Measurements from ENCODE around the gene CD55.

DNA sequence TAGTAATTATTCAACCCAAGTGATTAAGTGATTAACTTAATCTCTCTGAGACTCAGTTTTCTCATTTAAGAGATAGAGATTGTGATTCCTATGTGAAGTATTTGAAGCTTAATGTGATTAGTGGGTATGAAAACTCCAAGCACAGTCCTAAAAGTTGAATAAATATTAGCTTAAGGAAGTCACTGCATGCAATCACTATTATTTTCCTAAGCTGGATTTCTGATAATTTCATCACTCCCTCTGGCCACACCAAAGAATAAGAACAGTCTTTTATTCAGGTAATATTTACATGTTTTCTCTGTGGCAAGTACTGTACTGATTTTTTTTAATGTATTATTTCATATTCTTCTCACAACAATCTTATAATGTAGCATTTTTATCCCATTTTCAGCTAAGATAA, 31.1 kb downstream of the CD55 start:
- TF ChIP-seq, protein P1, sequence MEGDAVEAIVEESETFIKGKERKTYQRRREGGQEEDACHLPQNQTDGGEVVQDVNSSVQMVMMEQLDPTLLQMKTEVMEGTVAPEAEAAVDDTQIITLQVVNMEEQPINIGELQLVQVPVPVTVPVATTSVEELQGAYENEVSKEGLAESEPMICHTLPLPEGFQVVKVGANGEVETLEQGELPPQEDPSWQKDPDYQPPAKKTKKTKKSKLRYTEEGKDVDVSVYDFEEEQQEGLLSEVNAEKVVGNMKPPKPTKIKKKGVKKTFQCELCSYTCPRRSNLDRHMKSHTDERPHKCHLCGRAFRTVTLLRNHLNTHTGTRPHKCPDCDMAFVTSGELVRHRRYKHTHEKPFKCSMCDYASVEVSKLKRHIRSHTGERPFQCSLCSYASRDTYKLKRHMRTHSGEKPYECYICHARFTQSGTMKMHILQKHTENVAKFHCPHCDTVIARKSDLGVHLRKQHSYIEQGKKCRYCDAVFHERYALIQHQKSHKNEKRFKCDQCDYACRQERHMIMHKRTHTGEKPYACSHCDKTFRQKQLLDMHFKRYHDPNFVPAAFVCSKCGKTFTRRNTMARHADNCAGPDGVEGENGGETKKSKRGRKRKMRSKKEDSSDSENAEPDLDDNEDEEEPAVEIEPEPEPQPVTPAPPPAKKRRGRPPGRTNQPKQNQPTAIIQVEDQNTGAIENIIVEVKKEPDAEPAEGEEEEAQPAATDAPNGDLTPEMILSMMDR (IDR thresholded peaks at IDR 0.05; ENCODE audit: insufficient read depth, low read length, poor library complexity, severe bottlenecking) = no peak
- no peak for TF ChIP-seq EZH2phosphoT487 (conservative IDR thresholded peaks at IDR 0.05; ENCODE audit: low read length)
